Subcutaneous adipose tissue (tissue), 4 donors: ENCODE results near the gene KIAA1958. TPM values are rescaled to one million over a fixed set of nuclear protein-coding genes. Genes with fewer than 3 reads are reported as not detected.

Experiments used
- total RNA-seq, 4 donors: library from RNA; depleted of rRNA; stranded (reverse); fragments of >200 nt; gene quantifications; one replicate each; pipeline ENCODE4 v1.1.0, GENCODE V29; 2016
- TF ChIP-seq, protein P1 (sequence below): fragments of 450-650 bp; IDR thresholded peaks from one replicate; pipeline ENCODE4 v1.5.1; 2016; ENCODE audit warnings: low read depth, mild to moderate bottlenecking, control low read depth, antibody characterized with exemption, moderate library complexity

KIAA1958 gene
- total RNA-seq, 4 donors from 2014 or later = 2.0 to 6.2 (median 3.5) TPM

DNA sequence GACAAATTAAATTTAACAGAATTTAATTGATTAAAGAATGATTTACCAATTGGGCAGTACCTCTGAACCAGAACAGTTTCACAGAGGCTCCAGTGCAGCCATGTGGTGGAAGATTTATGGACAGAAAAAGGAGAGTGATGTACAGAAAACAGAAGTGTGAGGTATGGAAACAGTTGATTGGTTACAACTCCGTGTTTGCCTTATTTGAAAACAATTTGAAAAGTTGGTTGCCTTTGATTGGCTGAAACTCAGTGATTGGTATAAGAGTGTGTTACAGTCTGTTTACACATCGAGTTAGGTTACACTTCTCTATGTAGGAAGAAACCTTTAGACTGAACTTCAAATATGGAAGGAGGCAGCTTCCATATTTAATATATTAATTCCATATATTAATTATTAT is 30.1 kb downstream of the KIAA1958 start:
- TF ChIP-seq, protein P1, sequence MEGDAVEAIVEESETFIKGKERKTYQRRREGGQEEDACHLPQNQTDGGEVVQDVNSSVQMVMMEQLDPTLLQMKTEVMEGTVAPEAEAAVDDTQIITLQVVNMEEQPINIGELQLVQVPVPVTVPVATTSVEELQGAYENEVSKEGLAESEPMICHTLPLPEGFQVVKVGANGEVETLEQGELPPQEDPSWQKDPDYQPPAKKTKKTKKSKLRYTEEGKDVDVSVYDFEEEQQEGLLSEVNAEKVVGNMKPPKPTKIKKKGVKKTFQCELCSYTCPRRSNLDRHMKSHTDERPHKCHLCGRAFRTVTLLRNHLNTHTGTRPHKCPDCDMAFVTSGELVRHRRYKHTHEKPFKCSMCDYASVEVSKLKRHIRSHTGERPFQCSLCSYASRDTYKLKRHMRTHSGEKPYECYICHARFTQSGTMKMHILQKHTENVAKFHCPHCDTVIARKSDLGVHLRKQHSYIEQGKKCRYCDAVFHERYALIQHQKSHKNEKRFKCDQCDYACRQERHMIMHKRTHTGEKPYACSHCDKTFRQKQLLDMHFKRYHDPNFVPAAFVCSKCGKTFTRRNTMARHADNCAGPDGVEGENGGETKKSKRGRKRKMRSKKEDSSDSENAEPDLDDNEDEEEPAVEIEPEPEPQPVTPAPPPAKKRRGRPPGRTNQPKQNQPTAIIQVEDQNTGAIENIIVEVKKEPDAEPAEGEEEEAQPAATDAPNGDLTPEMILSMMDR = no peak

DNA sequence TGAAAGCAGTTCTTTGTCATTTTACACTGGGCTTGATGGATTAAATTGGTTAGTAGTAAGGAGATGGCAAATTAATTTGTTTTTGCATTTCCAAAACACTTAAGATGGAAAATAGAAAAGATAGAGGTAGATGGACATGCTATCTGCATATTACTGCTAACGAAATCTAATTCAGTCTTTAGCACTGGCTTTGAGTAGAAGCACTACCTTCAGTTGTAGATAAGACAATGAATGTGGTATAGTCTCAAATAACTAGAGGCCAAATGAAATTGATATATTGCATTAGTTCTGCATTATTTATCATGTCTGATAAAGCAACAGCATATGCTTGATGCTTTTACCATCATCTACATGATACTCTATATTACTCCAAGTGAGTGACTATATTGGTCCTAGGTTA is 33.4 kb downstream of the KIAA1958 start:
- TF ChIP-seq, protein P1 = no peak

DNA sequence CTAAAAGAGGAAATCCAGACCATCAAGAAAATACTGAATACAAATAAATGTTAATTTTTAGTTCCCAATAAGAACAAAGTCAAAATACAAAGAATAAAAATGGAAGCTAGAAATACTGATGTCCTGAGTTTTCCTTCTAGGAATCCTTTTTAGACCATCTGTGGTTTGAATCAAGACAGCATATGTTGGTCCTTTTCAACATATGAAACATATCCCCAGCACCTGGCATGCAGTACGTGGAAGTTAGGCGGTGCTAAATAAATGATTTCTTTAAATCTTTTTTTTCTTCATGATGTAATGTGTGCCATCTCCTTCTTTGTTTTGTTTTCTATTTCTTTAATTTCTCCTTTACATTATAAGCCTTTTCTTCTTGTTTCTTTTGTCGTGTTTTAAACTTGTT is 34.0 kb downstream of the KIAA1958 start:
- TF ChIP-seq, protein P1 = no peak

DNA sequence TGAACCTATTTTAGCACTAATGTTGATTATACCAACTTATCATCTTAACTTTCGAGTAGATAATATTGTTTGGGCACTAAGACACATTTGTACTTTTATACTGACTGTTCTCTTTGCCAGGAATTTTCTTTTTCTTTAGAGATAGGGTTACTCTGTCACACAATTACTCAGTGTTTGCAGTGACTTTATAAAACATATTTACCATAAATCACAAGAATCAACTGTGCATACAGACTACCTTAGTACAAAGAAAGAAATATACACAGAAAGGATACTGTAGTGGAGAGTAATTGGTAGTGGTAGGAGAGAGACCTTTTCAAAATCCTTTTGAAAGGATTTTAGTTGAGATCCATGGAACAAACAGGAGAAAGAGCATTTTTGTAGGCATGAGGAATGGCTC is 40.3 kb downstream of the KIAA1958 start:
- TF ChIP-seq, protein P1 = no peak

DNA sequence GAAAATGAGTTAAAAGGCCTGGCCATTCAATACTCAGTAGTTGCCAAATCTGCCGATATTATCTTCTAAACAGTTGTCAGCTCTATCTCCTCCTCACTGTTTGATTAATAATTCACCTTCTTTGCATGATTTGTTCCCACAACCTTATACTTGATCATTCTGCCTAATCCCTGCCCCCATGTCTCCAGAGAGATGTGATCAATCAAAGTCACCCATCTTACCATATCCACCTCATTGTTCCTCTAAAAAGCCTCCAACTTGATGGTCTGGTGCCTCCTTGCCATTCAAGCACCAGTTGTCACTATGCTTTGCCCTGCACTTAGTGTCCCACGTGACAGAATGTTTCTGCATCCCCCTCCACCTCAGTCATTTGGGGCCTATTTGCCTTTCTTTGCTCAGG is 41.3 kb downstream of the KIAA1958 start:
- TF ChIP-seq, protein P1 = no peak

DNA sequence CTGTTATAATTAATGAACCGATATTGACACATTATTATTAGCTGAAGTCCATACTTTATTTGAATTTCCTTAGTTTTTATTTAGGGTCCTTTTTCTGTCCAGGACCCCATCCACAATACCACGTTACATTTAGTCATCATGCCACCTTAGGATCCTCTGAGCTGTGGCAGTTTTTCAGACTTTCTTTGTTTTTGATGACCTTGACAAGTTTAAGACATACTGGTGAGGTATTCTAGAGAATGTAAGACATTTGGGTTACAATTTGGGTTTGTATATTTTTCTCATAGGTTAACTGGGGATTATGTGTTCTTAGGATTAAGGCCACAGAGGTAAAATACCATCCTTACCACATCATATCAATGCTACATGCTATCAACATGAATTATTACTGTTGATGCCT is 42.7 kb downstream of the KIAA1958 start:
- TF ChIP-seq, protein P1 = no peak

DNA sequence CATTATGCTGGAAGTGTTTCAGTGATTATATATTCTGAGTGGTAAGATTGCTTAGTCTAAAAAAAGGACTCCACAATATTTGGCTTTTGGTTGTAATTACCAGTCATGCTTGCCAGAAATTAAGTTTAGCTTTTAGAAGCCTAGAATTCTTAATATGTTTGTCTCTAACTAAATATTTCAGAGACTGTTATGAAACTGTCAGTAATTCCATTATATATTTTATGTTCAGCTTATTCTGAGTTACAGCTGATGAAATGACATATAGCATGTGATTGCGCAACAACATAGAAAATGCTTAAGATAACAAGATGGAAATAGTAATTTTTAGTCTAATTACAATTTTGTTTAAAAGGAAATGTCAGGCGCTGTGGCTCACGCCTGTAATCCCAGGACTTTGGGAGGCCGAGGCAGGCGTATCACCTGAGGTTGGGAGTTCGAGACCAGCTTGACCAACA is 44.2 kb downstream of the KIAA1958 start:
- TF ChIP-seq, protein P1 = no peak
